Measurements from ENCODE around the gene IL4R. TPM values are rescaled to one million over a fixed set of nuclear protein-coding genes. Genes with fewer than 3 reads are reported as not detected.
"Not testable (repeated sequence)": the region's sequence is repeated elsewhere in the genome, so short reads cannot be mapped to it uniquely, and the experiment has no call there.

Gene IL4R
- total RNA-seq, 1 experiment from 2014 or later, result 25.1 TPM

DNA sequence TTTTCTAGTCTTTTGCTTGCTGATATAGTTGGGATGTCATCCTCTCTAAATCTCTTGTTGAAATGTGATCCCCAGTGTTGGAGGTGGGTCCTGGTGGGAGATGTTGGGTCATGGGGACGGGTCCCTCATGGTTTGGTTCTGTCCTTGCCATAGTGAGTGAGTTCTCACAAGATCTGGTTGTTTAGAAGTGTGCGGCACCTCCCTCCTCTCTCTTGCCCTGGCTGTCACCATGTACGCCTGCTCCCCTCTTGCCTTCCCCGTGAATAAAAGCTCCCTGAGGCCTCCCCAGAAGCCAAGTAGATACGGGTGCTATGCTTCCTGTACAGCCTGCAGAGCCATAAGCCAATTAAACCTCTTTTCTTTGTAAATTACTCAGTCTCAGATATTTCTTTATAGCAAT lies 15.2 kb downstream of the IL4R start:
- Histone ChIP-seq H3K9ac (ENCODE audit: low read length) (no peak overlapping the region), H3K4me3 (ENCODE audit: low read length) (no peak overlapping the region), H3K79me2 (ENCODE audit: low read length) (peaks cover 83% of the 10 kb centered on the region), H3K4me1 (ENCODE audit: insufficient read depth, low read length) (peaks cover 29% of the 10 kb centered on the region), H4K20me1 (ENCODE audit: low read length) (no peaks in the 10 kb centered on the region), H3K4me2 (ENCODE audit: low read length) (no peak overlapping the region), H3F3A (ENCODE audit: low read length, unreplicated experiment) (peaks cover 6% of the 10 kb centered on the region), H3K9me3 (ENCODE audit: low read length) (no peaks in the 10 kb centered on the region), H3K27me3 (ENCODE audit: low read length) (no peaks in the 10 kb centered on the region), H3K36me3 (ENCODE audit: low read depth, low read length) (no peaks in the 10 kb centered on the region), H2AFZ (ENCODE audit: low read length) (no peak overlapping the region), H3K27ac (ENCODE audit: low read length) (no peak overlapping the region), H3K9me2 (replicated peaks; ENCODE audit: low read length) (no peaks in the 10 kb centered on the region)
- no peak for DNase-seq
- TF ChIP-seq, protein P1, sequence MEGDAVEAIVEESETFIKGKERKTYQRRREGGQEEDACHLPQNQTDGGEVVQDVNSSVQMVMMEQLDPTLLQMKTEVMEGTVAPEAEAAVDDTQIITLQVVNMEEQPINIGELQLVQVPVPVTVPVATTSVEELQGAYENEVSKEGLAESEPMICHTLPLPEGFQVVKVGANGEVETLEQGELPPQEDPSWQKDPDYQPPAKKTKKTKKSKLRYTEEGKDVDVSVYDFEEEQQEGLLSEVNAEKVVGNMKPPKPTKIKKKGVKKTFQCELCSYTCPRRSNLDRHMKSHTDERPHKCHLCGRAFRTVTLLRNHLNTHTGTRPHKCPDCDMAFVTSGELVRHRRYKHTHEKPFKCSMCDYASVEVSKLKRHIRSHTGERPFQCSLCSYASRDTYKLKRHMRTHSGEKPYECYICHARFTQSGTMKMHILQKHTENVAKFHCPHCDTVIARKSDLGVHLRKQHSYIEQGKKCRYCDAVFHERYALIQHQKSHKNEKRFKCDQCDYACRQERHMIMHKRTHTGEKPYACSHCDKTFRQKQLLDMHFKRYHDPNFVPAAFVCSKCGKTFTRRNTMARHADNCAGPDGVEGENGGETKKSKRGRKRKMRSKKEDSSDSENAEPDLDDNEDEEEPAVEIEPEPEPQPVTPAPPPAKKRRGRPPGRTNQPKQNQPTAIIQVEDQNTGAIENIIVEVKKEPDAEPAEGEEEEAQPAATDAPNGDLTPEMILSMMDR (conservative IDR thresholded peaks at IDR 0.05; ENCODE audit: low read depth, low read length), result no peak
- TF ChIP-seq EZH2phosphoT487 (IDR thresholded peaks at IDR 0.05; ENCODE audit: borderline replicate concordance, low read length) (no peak), EZH2 (IDR thresholded peaks at IDR 0.05; ENCODE audit: low read length, unreplicated experiment) (no peak)
- POLR2A ChIA-PET (ENCODE audit: unreplicated experiment), result no interaction called here
- no TSS peak for BruUV-seq (replicated peaks)
- no peak for ATAC-seq
- intact Hi-C loops (cut with micrococcal nuclease), result no loop called here
- CTCF ChIA-PET, result no interaction called here

DNA sequence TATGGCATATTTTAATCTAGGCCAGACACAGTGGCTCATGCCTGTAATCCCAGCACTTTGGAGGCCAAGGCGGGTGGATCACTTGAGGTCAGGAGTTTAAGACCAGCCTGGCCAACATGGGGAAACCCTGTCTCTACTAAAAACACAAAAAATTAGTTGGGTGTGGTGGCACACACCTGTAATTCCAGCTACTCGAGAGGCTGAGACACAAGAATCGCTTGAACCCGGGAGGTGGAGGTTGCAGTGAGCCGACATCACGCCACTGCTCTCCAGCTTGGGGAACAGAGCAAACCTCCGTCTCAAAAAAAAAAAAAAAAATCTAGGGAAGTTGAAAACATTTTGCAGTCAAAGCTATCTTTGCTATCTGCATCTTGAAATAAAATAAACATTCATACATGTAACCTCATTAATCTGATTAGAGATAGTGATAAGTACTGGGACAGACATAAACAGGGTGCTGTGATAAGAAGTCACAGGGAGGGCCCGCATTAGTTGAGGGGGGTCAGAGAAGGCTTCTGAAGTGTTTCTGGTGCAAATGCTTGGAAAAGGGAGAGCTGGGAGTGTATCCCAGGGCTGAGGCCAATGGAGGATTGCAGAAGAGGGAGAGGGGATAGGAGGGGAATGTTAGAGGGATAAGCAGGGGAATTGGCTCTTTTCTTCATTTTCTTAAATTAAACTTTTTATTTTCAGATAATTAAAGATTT lies 15.8 kb downstream of the IL4R start:
- ATAC-seq; intact Hi-C loops (cut with micrococcal nuclease); CTCF ChIA-PET; H3K9me2 ChIP-seq (replicated peaks; ENCODE audit: low read length); H3K4me3 ChIP-seq (ENCODE audit: low read length); H3K27ac ChIP-seq (ENCODE audit: low read length); H3K9ac ChIP-seq (ENCODE audit: low read length); BruUV-seq (replicated peaks); DNase-seq; POLR2A ChIA-PET (ENCODE audit: unreplicated experiment); H3F3A ChIP-seq (ENCODE audit: low read length, unreplicated experiment); H2AFZ ChIP-seq (ENCODE audit: low read length); H4K20me1 ChIP-seq (ENCODE audit: low read length); H3K27me3 ChIP-seq (ENCODE audit: low read length); H3K9me3 ChIP-seq (ENCODE audit: low read length); H3K4me2 ChIP-seq (ENCODE audit: low read length); H3K36me3 ChIP-seq (ENCODE audit: low read depth, low read length): not testable (repeated sequence)
- Histone ChIP-seq H3K4me1 (ENCODE audit: insufficient read depth, low read length) (peaks cover 29% of the 10 kb centered on the region), H3K79me2 (ENCODE audit: low read length) (peaks cover 82% of the 10 kb centered on the region)

DNA sequence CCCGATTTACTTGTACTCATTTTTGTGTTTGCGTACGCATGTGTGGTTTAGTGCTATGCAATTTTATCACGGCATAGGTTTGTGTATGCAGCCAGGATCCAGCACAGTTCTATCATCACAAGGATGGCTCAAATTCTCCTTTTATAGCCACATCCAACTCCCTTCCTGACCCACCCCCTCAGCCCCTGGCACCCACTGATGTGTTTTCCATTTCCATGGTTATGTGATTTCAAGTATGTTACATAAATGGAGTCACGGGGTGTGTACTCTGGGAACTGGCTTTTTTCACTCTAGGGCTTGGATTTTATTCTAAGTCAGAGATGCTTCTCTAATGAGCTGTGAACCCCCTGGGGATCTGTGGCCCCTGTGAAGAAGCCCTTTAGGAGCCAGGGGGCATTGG lies 16.8 kb downstream of the IL4R start:
- Histone ChIP-seq H2AFZ (ENCODE audit: low read length) (no peak overlapping the region), H3K27me3 (ENCODE audit: low read length) (no peaks in the 10 kb centered on the region), H3K4me2 (ENCODE audit: low read length) (no peak overlapping the region), H3K4me3 (ENCODE audit: low read length) (no peak overlapping the region), H3F3A (ENCODE audit: low read length, unreplicated experiment) (peaks cover 6% of the 10 kb centered on the region), H3K4me1 (ENCODE audit: insufficient read depth, low read length) (peaks cover 29% of the 10 kb centered on the region), H4K20me1 (ENCODE audit: low read length) (no peaks in the 10 kb centered on the region), H3K27ac (ENCODE audit: low read length) (no peak overlapping the region), H3K9me3 (ENCODE audit: low read length) (no peaks in the 10 kb centered on the region), H3K9ac (ENCODE audit: low read length) (no peak overlapping the region), H3K9me2 (replicated peaks; ENCODE audit: low read length) (no peaks in the 10 kb centered on the region), H3K36me3 (ENCODE audit: low read depth, low read length) (peaks cover 5% of the 10 kb centered on the region; the same call in 1 of the 2 replicates), H3K79me2 (ENCODE audit: low read length) (peaks cover 82% of the 10 kb centered on the region)
- ChIA-PET POLR2A (ENCODE audit: unreplicated experiment) (no interaction called here), CTCF (no interaction called here)
- intact Hi-C loops (cut with micrococcal nuclease), result no loop called here
- DNase-seq (no peak), ATAC-seq (no peak)
- TF ChIP-seq, protein P1 (conservative IDR thresholded peaks at IDR 0.05; ENCODE audit: low read depth, low read length), result no peak
- no peak for TF ChIP-seq EZH2 (IDR thresholded peaks at IDR 0.05; ENCODE audit: low read length, unreplicated experiment)
- no peak for TF ChIP-seq EZH2phosphoT487 (IDR thresholded peaks at IDR 0.05; ENCODE audit: borderline replicate concordance, low read length)
- BruUV-seq (replicated peaks), result no TSS peak

Measured in PC-3 (cell line).